CD4-positive, alpha-beta T cell (primary cell): ENCODE measurements around the gene TMX2. TPM values are rescaled to one million over a fixed set of nuclear protein-coding genes. Genes with fewer than 3 reads are reported as not detected.
"Not testable (repeated sequence)": the region's sequence is repeated elsewhere in the genome, so short reads cannot be mapped to it uniquely, and the experiment has no call there.

Source experiments
- ATAC-seq: fragments of 200-7000 bp; cut with Tn5 transposase; one replicate; pipeline ENCODE4 v1.10.0; 2022; ENCODE audit warnings: mild to moderate bottlenecking; ENCODE audit not compliant: poor library complexity
- CTCF ChIA-PET: fragments of 350-600 bp; sonication (Branson Sonifier 250); formaldehyde crosslinking; loops from one replicate; lab custom pipeline; 2021; ENCODE audit warnings: antibody characterized with exemption, inconsistent platforms; lab: Charles Lee
- POLR2A ChIA-PET: fragments of 350-600 bp; sonication (Branson Sonifier 250); formaldehyde crosslinking; loops from one replicate; lab custom pipeline; 2021; ENCODE audit warnings: antibody characterized with exemption, inconsistent platforms; lab: Charles Lee
- DNase-seq, 14 experiments: peaks; one replicate each; pipeline ENCODE4 v3.0.0-alpha.2; 2013 to 2020; ENCODE audit warnings: mixed read lengths in 2 of 14
- H3K27ac ChIP-seq, 2 donors: one replicate each; pipeline versions ENCODE4 v1.5.1 to v1.7.0; 2013; ENCODE audit warnings: low read length in 2 of 2, low read depth in 1 of 2, mild to moderate bottlenecking in 1 of 2
- H3K27me3 ChIP-seq, 2 experiments: 1 replicate in 1 of 2; 2 replicates in 1 of 2; pipeline versions ENCODE4 v1.6.1 to v1.7.0; 2013; ENCODE audit warnings: low read length in 2 of 2, control low read depth in 1 of 2, mild to moderate bottlenecking in 1 of 2, moderate library complexity in 1 of 2; ENCODE audit not compliant: insufficient read depth in 2 of 2, control insufficient read depth in 1 of 2
- H3K36me3 ChIP-seq: one replicate; pipeline ENCODE4 v1.6.1; 2013; ENCODE audit warnings: low read length, control low read depth; ENCODE audit not compliant: insufficient read depth
- H3K4me1 ChIP-seq: one replicate; pipeline ENCODE4 v1.6.1; 2013; ENCODE audit warnings: low read length, control low read depth; ENCODE audit not compliant: insufficient read depth
- H3K4me3 ChIP-seq: one replicate; pipeline ENCODE4 v1.5.1; 2013; ENCODE audit warnings: mild to moderate bottlenecking, low read length, moderate library complexity
- H3K9me3 ChIP-seq, 2 experiments: 1 replicate in 1 of 2; 2 replicates in 1 of 2; pipeline versions ENCODE4 v1.6.1 to v1.7.0; 2013; ENCODE audit warnings: low read length in 2 of 2, mild to moderate bottlenecking in 2 of 2, control low read depth in 1 of 2, moderate library complexity in 1 of 2; ENCODE audit not compliant: control insufficient read depth in 1 of 2, insufficient read depth in 1 of 2
- H3K27ac Mint-ChIP-seq: one replicate; pipeline ENCODE4 v1.8.0; 2020; ENCODE audit warnings: mixed read lengths
- H3K27me3 Mint-ChIP-seq: one replicate; pipeline ENCODE4 v1.8.0; 2021; ENCODE audit warnings: mixed read lengths
- H3K36me3 Mint-ChIP-seq: one replicate; pipeline ENCODE4 v1.8.0; 2021; ENCODE audit warnings: low read depth, mixed read lengths
- H3K4me1 Mint-ChIP-seq: one replicate; pipeline ENCODE4 v1.8.0; 2021; ENCODE audit warnings: low read depth, mixed read lengths
- H3K4me3 Mint-ChIP-seq: one replicate; pipeline ENCODE4 v1.8.0; 2020; ENCODE audit warnings: mild to moderate bottlenecking, mixed read lengths
- H3K9me3 Mint-ChIP-seq: one replicate; pipeline ENCODE4 v1.8.0; 2020; ENCODE audit warnings: mixed read lengths
- CTCF ChIP-seq: fragments of 200-600 bp; IDR thresholded peaks from one replicate; pipeline ENCODE4 v1.8.0; 2022; ENCODE audit warnings: antibody characterized with exemption, mild to moderate bottlenecking
- intact Hi-C, 2 experiments: fragments of 100-400 bp; cut with DNase I in 1 of 2; cut with micrococcal nuclease in 1 of 2; formaldehyde crosslinking; loops; one replicate each; pipeline versions ENCODE4 v1.15.1 to v1.9.0; 2023 to 2025; cut with DNase I, micrococcal nuclease
- total RNA-seq, 174 experiments: library from RNA in 2 of 174; stranded (reverse) in 2 of 174; gene quantifications; one replicate each; pipeline ENCODE4 v1.2.3 and lab custom pipeline; 2021 to 2026

TMX2 gene
- total RNA-seq, 2 experiments from 2014 or later: 30.0 to 30.5 TPM

- no peaks in the 10 kb centered on the region for H3K4me1 ChIP-seq
- ChIA-PET CTCF (interaction anchor here (3.3 kb wide), 1 partner anchor 96 kb away, joined by 12 read pairs; no protein-coding TSS in a partner anchor), POLR2A (interaction anchor here (1.5 kb wide), 1 partner anchor 137 kb away, joined by 3 read pairs; the partner anchor contains the start of gene UBE2L6)
- no peak overlapping the region for H3K27ac Mint-ChIP-seq
- no peak for TF ChIP-seq CTCF
- ATAC-seq (no peak), DNase-seq (no peak)
- H3K4me3 ChIP-seq: no peak overlapping the region
- peaks cover 12% of the 10 kb centered on the region for H3K4me1 Mint-ChIP-seq
- H3K36me3 ChIP-seq: peaks cover 33% of the 10 kb centered on the region
- H3K4me3 Mint-ChIP-seq: no peak overlapping the region
- no peaks in the 10 kb centered on the region for H3K27me3 Mint-ChIP-seq
- no peak overlapping the region for H3K27ac ChIP-seq
- no peaks in the 10 kb centered on the region for H3K27me3 ChIP-seq
- intact Hi-C loops: no loop called here
- H3K9me3 ChIP-seq: no peaks in the 10 kb centered on the region
- no peaks in the 10 kb centered on the region for H3K9me3 Mint-ChIP-seq
- H3K36me3 Mint-ChIP-seq: peaks cover 55% of the 10 kb centered on the region
Measured at GRCh38 chr11:57704932-57705331, 7.5 kb upstream of the TMX2 start.

GRCh38 chr11:57705432-57705831 lies 7.0 kb upstream of the TMX2 start:
- H3K27me3 ChIP-seq, ATAC-seq, H3K4me3 Mint-ChIP-seq, H3K4me1 ChIP-seq, H3K9me3 ChIP-seq, DNase-seq, H3K4me3 ChIP-seq, intact Hi-C loops, H3K27ac ChIP-seq, H3K27me3 Mint-ChIP-seq, H3K27ac Mint-ChIP-seq, POLR2A ChIA-PET, H3K9me3 Mint-ChIP-seq: not testable (repeated sequence)
- H3K36me3 Mint-ChIP-seq: peaks cover 54% of the 10 kb centered on the region
- H3K4me1 Mint-ChIP-seq: peaks cover 17% of the 10 kb centered on the region
- H3K36me3 ChIP-seq: peaks cover 28% of the 10 kb centered on the region
- CTCF ChIA-PET: interaction anchor here (3.3 kb wide), 1 partner anchor 95 kb away, joined by 12 read pairs; no protein-coding TSS in a partner anchor

DNA sequence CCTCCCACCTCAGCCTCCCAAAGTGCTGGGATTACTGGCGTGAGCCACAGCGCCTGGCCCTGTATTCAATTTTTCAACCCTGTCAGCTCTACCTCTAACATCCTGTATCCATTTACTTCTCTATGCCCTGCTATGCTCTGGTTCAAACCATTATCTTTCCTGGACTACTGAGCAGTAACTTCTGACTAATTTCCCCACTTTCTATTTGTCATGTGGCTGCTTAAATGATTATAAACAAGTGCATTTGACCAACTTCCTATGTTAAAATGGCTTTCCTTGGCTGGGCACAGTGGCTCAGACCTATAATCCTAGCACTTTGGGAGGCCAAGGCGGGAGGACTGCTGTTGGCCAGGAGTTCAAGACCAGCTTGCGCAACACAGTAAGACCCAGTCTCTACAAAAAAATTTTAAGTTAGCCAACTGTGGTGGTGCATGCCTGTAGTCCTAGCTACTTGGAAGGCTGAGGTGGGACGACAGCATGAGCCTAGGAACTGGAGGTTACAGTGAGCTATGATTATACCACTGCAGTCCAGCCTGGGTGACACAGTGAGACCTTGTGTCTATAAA lies 2.5 kb upstream of the TMX2 start:
- intact Hi-C loops: loop anchor here (2.0 to 10.0 kb wide), 5 partner anchors 51 to 875 kb away; partner anchors contain the start of genes LPXN (in 1 of the 2), P2RX3 (in 1 of the 2), SSRP1 (in 1 of the 2) and UBE2L6 (in 1 of the 2)
- Histone ChIP-seq H3K4me3 (no peak overlapping the region), H3K9me3 (no peaks in the 10 kb centered on the region), H3K27ac (no peak overlapping the region), H3K36me3 (peaks cover 5% of the 10 kb centered on the region), H3K27me3 (no peaks in the 10 kb centered on the region), H3K4me1 (peaks cover 28% of the 10 kb centered on the region)
- TF ChIP-seq CTCF: no peak
- H3K9me3 Mint-ChIP-seq: no peaks in the 10 kb centered on the region
- DNase-seq: no peak
- POLR2A ChIA-PET: interaction anchor here (3.2 kb wide), 1 partner anchor 32 kb away, joined by 40 read pairs; the partner anchor contains the start of gene SELENOH
- ATAC-seq: no peak
- peak overlapping the region; percentile 59 for H3K27ac Mint-ChIP-seq
- peaks cover 36% of the 10 kb centered on the region for H3K36me3 Mint-ChIP-seq
- H3K4me3 Mint-ChIP-seq: peak overlapping the region; percentile 73
- peaks cover 53% of the 10 kb centered on the region for H3K4me1 Mint-ChIP-seq
- CTCF ChIA-PET: interaction anchor here (1.5 kb wide), 1 partner anchor 91 kb away, joined by 4 read pairs; no protein-coding TSS in a partner anchor
- no peaks in the 10 kb centered on the region for H3K27me3 Mint-ChIP-seq
